A673 (cell line): ENCODE data around the gene RGS8.

Experiments
- CTCF ChIP-seq: fragments of 300-800, 200-600 bp; sonication (generic); conservative IDR thresholded peaks from 2 replicates; pipeline ENCODE4 v1.5.1; 2017; ENCODE audit warnings: low read depth, mild to moderate bottlenecking, antibody characterized with exemption, low read length, moderate library complexity, mixed read lengths
- EZH2 ChIP-seq: fragments of 200-600 bp; sonication (generic); IDR thresholded peaks from 2 replicates; pipeline ENCODE4 v1.6.1; 2017; ENCODE audit warnings: borderline replicate concordance, low read depth, mild to moderate bottlenecking, mixed read lengths, antibody characterized with exemption, low read length; ENCODE audit not compliant: poor library complexity, severe bottlenecking

GRCh38 chr1:182682898-182683501 lies 1.4 kb downstream of the RGS8 start:
- TF ChIP-seq CTCF (no peak), EZH2 (no peak)
